NCI-H748 treated with DMSO at 0.1 percent for 48 hours (cell line): Measurements from ENCODE around the gene MAZ.

Experiments used
- DNase-seq: peaks from one replicate; lab custom pipeline; 2025; lab: John Stamatoyannopoulos, UW

MAZ gene

GRCh38 chr16:29857133-29857760 lies 50.9 kb downstream of the MAZ start:
- DNase-seq: no peak

GRCh38 chr16:29858149-29858849 lies 52.0 kb downstream of the MAZ start:
- DNase-seq: no peak

- DNase-seq: no peak
Measured at GRCh38 chr16:29858974-29859373, 52.6 kb downstream of the MAZ start.

GRCh38 chr16:29860218-29860617 lies 53.9 kb downstream of the MAZ start:
- DNase-seq: no peak
